IMR-90 (cell line): ENCODE measurements around the gene RRAGC. TPM values are rescaled to one million over a fixed set of nuclear protein-coding genes. Genes with fewer than 3 reads are reported as not detected.

Experiments
- ATAC-seq: fragments of 200-7000 bp; cut with Tn5 transposase; 2 replicates; pipeline ENCODE4 v1.9.1; 2020; ENCODE audit warnings: low read depth, mild to moderate bottlenecking, moderate library complexity
- BruUV-seq: library from RNA; stranded (reverse); fragments of 400-500 nt; replicated peaks from 2 replicates; lab custom pipeline; 2021; lab: Mats Ljungman, UMichigan
- CTCF ChIA-PET: fragments of 300-600 bp; formaldehyde crosslinking; extraction: SDS; loops from one replicate; lab custom pipeline; 2021; ENCODE audit warnings: antibody characterized with exemption; lab: Yijun Ruan, JAX
- POLR2A ChIA-PET: fragments of 300-600 bp; sonication (Branson Sonifier 250); formaldehyde crosslinking; loops from one replicate; lab custom pipeline; 2022; ENCODE audit warnings: antibody characterized with exemption; ENCODE audit not compliant: unreplicated experiment; lab: Charles Lee
- DNase-seq: peaks from one replicate; pipeline ENCODE4 v3.0.0; 2013
- H2AFZ ChIP-seq: replicated peaks from 2 replicates; pipeline ENCODE3; 2013; ENCODE audit warnings: low read length, mild to moderate bottlenecking; ENCODE audit not compliant: poor library complexity
- H2AK5ac ChIP-seq: 2 replicates; pipeline ENCODE4 v1.6.1; 2013; ENCODE audit warnings: low read depth, low read length, inconsistent platforms
- H2AK9ac ChIP-seq: replicated peaks from 2 replicates; pipeline ENCODE3; 2013; ENCODE audit warnings: mild to moderate bottlenecking, low read depth, low read length, moderate library complexity; ENCODE audit not compliant: poor library complexity
- H2BK120ac ChIP-seq: 2 replicates; pipeline ENCODE4 v1.6.1; 2013; ENCODE audit warnings: low read depth, low read length, inconsistent platforms
- H2BK15ac ChIP-seq: 3 replicates; pipeline ENCODE4 v1.6.1; 2013; ENCODE audit warnings: low read depth, low read length, inconsistent platforms
- H2BK20ac ChIP-seq: 2 replicates; pipeline ENCODE4 v1.6.1; 2013; ENCODE audit warnings: low read depth, mild to moderate bottlenecking, inconsistent platforms, low read length, moderate library complexity
- H2BK5ac ChIP-seq: 2 replicates; pipeline ENCODE4 v1.6.1; 2013; ENCODE audit warnings: mild to moderate bottlenecking, low read depth, low read length, inconsistent platforms; ENCODE audit not compliant: poor library complexity, severe bottlenecking
- H3K14ac ChIP-seq: replicated peaks from 2 replicates; pipeline ENCODE4 v1.6.1; 2013; ENCODE audit warnings: low read depth, low read length, inconsistent platforms
- H3K18ac ChIP-seq: 2 replicates; pipeline ENCODE4 v1.6.1; 2013; ENCODE audit warnings: low read depth, low read length, control low read depth
- H3K23ac ChIP-seq: 2 replicates; pipeline ENCODE4 v1.6.1; 2013; ENCODE audit warnings: low read depth, low read length, inconsistent platforms
- H3K27ac ChIP-seq: 2 replicates; pipeline ENCODE4 v1.5.1; 2013; ENCODE audit warnings: mild to moderate bottlenecking, control low read depth, low read length; ENCODE audit not compliant: insufficient read depth
- H3K27me3 ChIP-seq: 2 replicates; pipeline ENCODE4 v1.6.1; 2013; ENCODE audit warnings: low read length; ENCODE audit not compliant: control insufficient read depth, insufficient read depth
- H3K36me3 ChIP-seq: 2 replicates; pipeline ENCODE4 v1.6.1; 2013; ENCODE audit warnings: low read length, mixed read lengths; ENCODE audit not compliant: control insufficient read depth, insufficient read depth
- H3K4ac ChIP-seq: 2 replicates; pipeline ENCODE4 v1.6.1; 2013; ENCODE audit warnings: low read depth, low read length, inconsistent platforms
- H3K4me1 ChIP-seq: 2 replicates; pipeline ENCODE4 v1.6.1; 2013; ENCODE audit warnings: low read length, mixed read lengths; ENCODE audit not compliant: control insufficient read depth, insufficient read depth
- H3K4me2 ChIP-seq: 2 replicates; pipeline ENCODE4 v1.6.1; 2013; ENCODE audit warnings: low read depth, mild to moderate bottlenecking, control low read depth, low read length, moderate library complexity
- H3K4me3 ChIP-seq: 2 replicates; pipeline ENCODE4 v1.5.1; 2013; ENCODE audit warnings: low read depth, mild to moderate bottlenecking, control low read depth, low read length, moderate library complexity; ENCODE audit not compliant: insufficient read depth
- H3K56ac ChIP-seq: 2 replicates; pipeline ENCODE4 v1.6.1; 2013; ENCODE audit warnings: low read length, inconsistent platforms; ENCODE audit not compliant: insufficient read depth; ENCODE audit errors: extremely low read depth
- H3K79me1 ChIP-seq, 2 experiments: 2 replicates each; pipeline ENCODE4 v1.6.1; 2013; ENCODE audit warnings: low read length in 2 of 2, inconsistent platforms in 1 of 2, low read depth in 1 of 2
- H3K9ac ChIP-seq: 2 replicates; pipeline ENCODE4 v1.6.1; 2013; ENCODE audit warnings: low read depth, low read length, control low read depth
- H3K9me1 ChIP-seq: 2 replicates; pipeline ENCODE4 v1.6.1; 2013; ENCODE audit warnings: low read length, inconsistent platforms; ENCODE audit not compliant: insufficient read depth
- H3K9me3 ChIP-seq: 2 replicates; pipeline ENCODE4 v1.6.1; 2013; ENCODE audit warnings: low read length; ENCODE audit not compliant: control insufficient read depth, insufficient read depth
- H4K20me1 ChIP-seq: 2 replicates; pipeline ENCODE4 v1.6.1; 2013; ENCODE audit warnings: low read length, inconsistent platforms; ENCODE audit not compliant: insufficient read depth
- H4K5ac ChIP-seq: 2 replicates; pipeline ENCODE4 v1.6.1; 2013; ENCODE audit warnings: mild to moderate bottlenecking, low read depth, low read length, control low read depth
- H4K8ac ChIP-seq, 2 experiments: 2 replicates each; pipeline ENCODE4 v1.6.1; 2013; ENCODE audit warnings: low read depth in 2 of 2, low read length in 2 of 2, control low read depth in 1 of 2, inconsistent platforms in 1 of 2
- H4K91ac ChIP-seq: 2 replicates; pipeline ENCODE4 v1.6.1; 2013; ENCODE audit warnings: low read depth, low read length, inconsistent platforms; ENCODE audit not compliant: insufficient read depth
- CEBPB ChIP-seq: IDR thresholded peaks from 2 replicates; pipeline ENCODE4 v1.6.1; 2012; ENCODE audit warnings: low read depth, low read length, improper control_type of control experiment
- FOS ChIP-seq: fragments of 150-350 bp; IDR thresholded peaks from 2 replicates; pipeline ENCODE4 v1.6.1; 2016; ENCODE audit warnings: low read depth, low read length
- MAZ ChIP-seq: IDR thresholded peaks from 2 replicates; pipeline ENCODE4 v1.6.1; 2012; ENCODE audit warnings: low read depth, mild to moderate bottlenecking, low read length, improper control_type of control experiment, moderate library complexity, borderline replicate concordance
- MXI1 ChIP-seq: IDR thresholded peaks from 2 replicates; pipeline ENCODE4 v1.6.1; 2012; ENCODE audit warnings: low read depth, mild to moderate bottlenecking, low read length, moderate library complexity, borderline replicate concordance
- RCOR1 ChIP-seq: IDR thresholded peaks from 2 replicates; pipeline ENCODE4 v1.6.1; 2012; ENCODE audit warnings: mild to moderate bottlenecking, low read length, improper control_type of control experiment; ENCODE audit not compliant: insufficient replicate concordance
- RFX5 ChIP-seq: IDR thresholded peaks from 2 replicates; pipeline ENCODE4 v1.8.0; 2012; ENCODE audit warnings: low read depth, mild to moderate bottlenecking, low read length, moderate library complexity
- WGBS, 2 experiments: methylation state at CpG; one replicate each; pipeline versions ENCODE4 v1.1.5 to v1.1.7; 2013; ENCODE audit warnings: missing lambda C conversion rate in 2 of 2; ENCODE audit not compliant: insufficient read length in 1 of 2; ENCODE audit errors: extremely low coverage in 2 of 2; 5-methylcytosine and 5-hydroxymethylcytosine counted together
- dilution Hi-C: fragments of 300-500 bp; cut with HindIII; formaldehyde crosslinking; loops from one replicate; pipeline ENCODE4 v1.14.3; 2018; ENCODE audit warnings: low sequenced_read_pairs; ENCODE audit not compliant: unreplicated experiment
- in situ Hi-C: fragments of 300-500 bp; cut with MboI; formaldehyde crosslinking; loops from 3 replicates; pipeline ENCODE4 v1.14.3; 2019; ENCODE audit warnings: low sequenced_read_pairs, inconsistent platforms, mixed read lengths
- intact Hi-C: fragments of 100-400 bp; cut with micrococcal nuclease; formaldehyde crosslinking; loops from 2 replicates; pipeline ENCODE4 v1.10.0; 2022
- polyA plus RNA-seq, 3 experiments: library from polyadenylated mRNA; depleted of rRNA; stranded (reverse); fragments of >200 nt; gene quantifications; 2 replicates each; pipeline ENCODE4 v1.2.3, GENCODE V29; 2012; ENCODE audit warnings: low replicate concordance in 1 of 3
- total RNA-seq: library from RNA; depleted of rRNA; stranded (reverse); fragments of >200 nt; gene quantifications from 2 replicates; pipeline ENCODE4 v1.2.3, GENCODE V29; 2012
- TF ChIP-seq, protein P1 (sequence below): fragments of 150-350 bp; IDR thresholded peaks from 2 replicates; pipeline ENCODE4 v1.6.1; 2017; ENCODE audit warnings: mild to moderate bottlenecking, antibody characterized with exemption, low read length, low read depth

RRAGC gene
- total and polyA plus RNA-seq, 2 of the 4 experiments (the other 2 are of a cell fraction), result 7.2 to 12.2 TPM

DNA sequence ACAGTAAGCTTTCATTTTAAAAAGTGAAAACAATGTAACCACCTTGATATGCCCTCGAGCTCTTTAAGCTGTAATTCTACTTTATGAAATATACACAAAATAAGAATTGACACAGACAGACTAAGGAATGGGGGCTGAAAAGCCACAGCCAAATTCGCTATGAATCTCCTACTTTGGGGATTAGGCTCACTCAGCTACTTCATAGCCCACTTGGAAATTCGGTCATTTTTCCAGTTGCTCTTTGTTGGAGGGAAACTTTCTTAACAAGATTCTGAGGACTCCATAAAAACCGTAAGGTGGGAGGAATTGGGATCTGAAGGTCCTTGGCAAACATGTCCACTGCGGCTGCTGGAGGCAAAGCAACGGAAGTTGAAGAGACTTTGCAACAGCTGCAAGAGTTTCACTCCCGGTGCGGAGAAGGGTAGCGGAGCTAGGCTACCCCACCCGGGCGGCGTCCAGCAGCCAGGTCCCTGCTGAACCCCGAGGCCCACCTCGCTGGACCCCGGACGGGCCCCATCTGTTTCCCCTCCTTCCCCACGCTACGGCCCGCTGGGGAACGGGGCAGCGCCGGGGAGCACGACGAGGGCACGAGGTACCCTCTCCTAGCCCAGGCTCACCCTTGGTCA lies 12.9 kb upstream of the RRAGC start (continued):
- TF ChIP-seq, protein P1, sequence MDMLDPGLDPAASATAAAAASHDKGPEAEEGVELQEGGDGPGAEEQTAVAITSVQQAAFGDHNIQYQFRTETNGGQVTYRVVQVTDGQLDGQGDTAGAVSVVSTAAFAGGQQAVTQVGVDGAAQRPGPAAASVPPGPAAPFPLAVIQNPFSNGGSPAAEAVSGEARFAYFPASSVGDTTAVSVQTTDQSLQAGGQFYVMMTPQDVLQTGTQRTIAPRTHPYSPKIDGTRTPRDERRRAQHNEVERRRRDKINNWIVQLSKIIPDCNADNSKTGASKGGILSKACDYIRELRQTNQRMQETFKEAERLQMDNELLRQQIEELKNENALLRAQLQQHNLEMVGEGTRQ, result no peak

DNA sequence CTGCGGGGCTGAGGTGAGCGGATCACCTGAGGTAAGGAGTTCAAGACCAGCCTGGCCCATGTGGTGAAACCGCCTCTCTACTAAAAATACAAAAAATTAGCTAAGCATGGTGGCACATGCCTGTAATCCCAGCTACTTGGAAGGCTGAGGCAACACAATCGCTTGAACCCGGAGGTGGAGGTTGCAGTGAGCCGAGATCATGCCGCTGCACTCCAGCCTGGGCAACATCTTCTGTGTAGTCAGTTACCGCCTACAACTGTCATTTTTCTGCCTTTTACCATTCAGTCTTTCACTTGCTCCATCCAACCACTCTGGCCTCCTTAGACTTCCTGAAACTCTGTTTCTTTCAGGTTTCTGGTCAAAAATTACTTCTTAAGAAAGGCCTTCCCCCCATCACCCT lies 11.4 kb upstream of the RRAGC start:
- Histone ChIP-seq H3K27me3 (no peaks in the 10 kb centered on the region), H3K18ac (no peak overlapping the region), H3K9me3 (no peaks in the 10 kb centered on the region), H4K5ac (no peak overlapping the region), H3K27ac (no peak overlapping the region), H3K4me1 (no peaks in the 10 kb centered on the region; the same call in 1 of the 2 replicates), H2BK5ac (no peak overlapping the region), H2AK9ac (no peak overlapping the region), H3K9ac (no peak overlapping the region), H3K79me1 (peaks cover 23 to 44% of the 10 kb centered on the region in 2 experiments; a peak in 3 of 4 replicates), H3K14ac (no peak overlapping the region), H3K9me1 (0 out of 2 replicates have a peak, but pooled peaks cover 8% of the 10 kb centered on the region), H3K56ac (no peak overlapping the region), H2AFZ (no peak overlapping the region), H2BK120ac (no peak overlapping the region), H3K4me2 (no peak overlapping the region), H3K23ac (no peak overlapping the region), H4K20me1 (no peaks in the 10 kb centered on the region; the same call in 1 of the 2 replicates), H3K4ac (no peak overlapping the region), H2BK20ac (no peak overlapping the region), H4K8ac (no peak overlapping the region), H4K91ac (no peak overlapping the region), H3K4me3 (no peak overlapping the region), H2AK5ac (no peak overlapping the region), H3K36me3 (no peaks in the 10 kb centered on the region), H2BK15ac (no peak overlapping the region)
- dilution Hi-C loops, result no loop called here
- no TSS peak for BruUV-seq
- ATAC-seq, result no peak
- intact Hi-C loops, result no loop called here
- 88% methylated on average over 5 of the region's 8 CpGs; no CpG with 5 or more reads in 1 of the 2 experiments for WGBS, 2 experiments
- TF ChIP-seq MAZ (no peak), RCOR1 (no peak), RFX5 (no peak), MXI1 (no peak), FOS (no peak), CEBPB (no peak)
- CTCF ChIA-PET, result no interaction called here
- in situ Hi-C loops, result loop anchor here (25.0 kb wide), 1 partner anchor 666 kb away; no protein-coding TSS in a partner anchor
- DNase-seq, result no peak
- POLR2A ChIA-PET, result no interaction called here
